ES-I3 (cell line): Measurements from ENCODE around the gene MED12L.
"Not testable (repeated sequence)": the region's sequence is repeated elsewhere in the genome, so short reads cannot be mapped to it uniquely, and the experiment has no call there.

Source experiments
- H3K36me3 ChIP-seq: 2 replicates; pipeline ENCODE4 v1.6.1; 2013; ENCODE audit warnings: mild to moderate bottlenecking, low read length, control low read depth, moderate library complexity; ENCODE audit not compliant: insufficient read depth
- H3K4me1 ChIP-seq: 2 replicates; pipeline ENCODE4 v1.6.1; 2013; ENCODE audit warnings: mild to moderate bottlenecking, control low read depth, low read length; ENCODE audit not compliant: insufficient read depth
- H3K9ac ChIP-seq: 2 replicates; pipeline ENCODE4 v1.6.1; 2013; ENCODE audit warnings: low read depth, mild to moderate bottlenecking, low read length, moderate library complexity
- H3K9me3 ChIP-seq: 2 replicates; pipeline ENCODE4 v1.6.1; 2013; ENCODE audit warnings: mild to moderate bottlenecking, low read length, moderate library complexity; ENCODE audit not compliant: control insufficient read depth, insufficient read depth

Gene MED12L

GRCh38 chr3:151168269-151169094 is 83.0 kb downstream of the MED12L start:
- no peaks in the 10 kb centered on the region for H3K4me1 ChIP-seq
- no peaks in the 10 kb centered on the region; the same call in 1 of the 2 replicates for H3K36me3 ChIP-seq
- no peak overlapping the region for H3K9ac ChIP-seq
- no peaks in the 10 kb centered on the region for H3K9me3 ChIP-seq

DNA sequence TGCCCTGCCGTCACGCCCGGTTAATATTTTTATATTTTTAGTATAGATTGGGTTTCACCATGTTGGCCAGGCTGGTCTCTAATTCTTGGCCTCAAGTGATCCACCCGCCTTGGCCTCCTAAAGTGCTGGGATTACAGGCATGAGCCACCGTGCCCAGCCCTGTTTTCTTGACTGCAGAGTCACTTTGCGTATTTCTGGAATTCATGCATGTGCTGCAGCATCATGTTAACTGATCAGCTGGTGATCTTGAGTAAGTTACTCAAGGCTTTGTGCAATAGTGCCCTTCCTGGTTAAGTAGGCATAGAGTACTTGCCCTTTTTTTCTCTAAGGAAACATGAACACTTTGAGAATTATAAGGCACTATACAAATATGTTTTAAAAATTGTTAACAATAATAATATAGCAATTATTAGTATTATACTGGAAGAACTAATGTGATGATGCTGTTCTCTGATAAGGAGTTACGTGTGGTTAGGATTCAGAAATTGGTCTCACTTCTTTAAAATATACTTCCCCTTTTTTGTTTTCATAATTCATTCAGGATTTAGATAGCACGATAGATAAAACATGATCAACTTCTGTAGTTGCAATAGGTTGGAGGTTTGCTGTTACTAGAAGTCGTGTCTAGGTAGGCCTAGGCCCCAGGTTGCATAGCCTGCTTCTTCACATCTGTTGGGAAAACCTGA is 83.9 kb downstream of the MED12L start:
- no peaks in the 10 kb centered on the region for H3K9me3 ChIP-seq
- no peaks in the 10 kb centered on the region for H3K4me1 ChIP-seq
- H3K36me3 ChIP-seq: no peaks in the 10 kb centered on the region; the same call in 1 of the 2 replicates
- H3K9ac ChIP-seq: no peak overlapping the region

DNA sequence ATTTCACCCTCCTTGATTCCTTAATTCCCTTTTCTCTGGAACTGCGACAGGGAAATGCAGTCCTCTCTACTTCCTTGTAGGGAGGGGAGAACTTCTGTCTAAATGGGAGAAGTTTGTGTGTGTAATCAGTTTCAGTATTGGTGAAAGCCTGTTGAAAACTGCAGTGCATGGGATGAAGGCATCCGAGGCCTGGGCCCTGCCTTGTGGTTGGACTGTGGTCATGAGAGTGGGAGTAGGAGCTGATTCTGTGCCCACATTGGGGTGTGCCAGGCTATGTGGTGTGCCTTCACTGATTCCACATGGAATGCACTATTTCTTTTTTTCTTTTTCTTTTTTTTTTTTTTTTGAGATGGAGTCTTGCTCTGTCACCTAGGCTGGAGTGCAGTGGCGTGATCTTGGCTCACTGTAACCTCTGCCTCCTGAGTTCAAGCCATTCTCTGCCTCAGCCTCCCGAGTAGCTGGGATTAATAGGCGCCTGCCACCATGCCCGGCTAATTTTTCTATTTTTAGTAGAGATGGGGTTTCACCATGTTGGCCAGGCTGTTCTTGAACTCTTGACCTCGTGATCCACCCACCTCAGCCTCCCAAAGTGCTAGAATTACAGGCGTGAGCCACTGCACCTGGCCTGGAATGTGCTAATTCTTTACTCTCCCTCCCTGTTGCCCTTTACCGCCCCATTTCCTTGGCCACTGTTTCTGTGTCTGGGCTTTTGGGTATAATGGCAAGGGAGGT is 84.7 kb downstream of the MED12L start:
- not testable (repeated sequence) for H3K9ac ChIP-seq, H3K36me3 ChIP-seq, H3K9me3 ChIP-seq

GRCh38 chr3:151171145-151171757 is 85.8 kb downstream of the MED12L start:
- Histone ChIP-seq H3K36me3 (no peaks in the 10 kb centered on the region), H3K4me1 (no peaks in the 10 kb centered on the region), H3K9me3 (no peaks in the 10 kb centered on the region), H3K9ac (no peak overlapping the region)

More for the DNA sequence above, 84.7 kb downstream of the MED12L start:
- not testable (repeated sequence) for H3K4me1 ChIP-seq

DNA sequence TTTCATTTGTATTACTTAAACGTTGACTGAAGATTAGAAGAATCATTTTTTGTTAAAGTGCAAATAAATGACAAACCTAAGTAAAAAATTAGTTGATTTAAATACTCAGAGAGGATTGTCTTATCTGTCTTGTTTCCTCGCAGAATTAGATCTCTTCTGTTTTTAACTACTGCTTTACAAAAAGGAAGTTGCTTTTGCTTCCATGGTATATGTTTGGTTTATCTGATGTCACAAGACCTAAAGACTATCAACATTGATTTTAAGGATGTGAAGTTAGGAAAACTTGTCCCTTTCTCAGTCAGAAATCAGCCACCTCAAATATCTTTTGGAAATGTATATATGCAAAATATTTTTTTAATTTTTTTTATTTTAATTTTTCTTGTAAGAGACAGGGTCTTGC is 88.9 kb downstream of the MED12L start:
- Histone ChIP-seq H3K4me1 (peaks cover 3% of the 10 kb centered on the region; the same call in 1 of the 2 replicates), H3K9ac (no peak overlapping the region), H3K9me3 (no peaks in the 10 kb centered on the region)

DNA sequence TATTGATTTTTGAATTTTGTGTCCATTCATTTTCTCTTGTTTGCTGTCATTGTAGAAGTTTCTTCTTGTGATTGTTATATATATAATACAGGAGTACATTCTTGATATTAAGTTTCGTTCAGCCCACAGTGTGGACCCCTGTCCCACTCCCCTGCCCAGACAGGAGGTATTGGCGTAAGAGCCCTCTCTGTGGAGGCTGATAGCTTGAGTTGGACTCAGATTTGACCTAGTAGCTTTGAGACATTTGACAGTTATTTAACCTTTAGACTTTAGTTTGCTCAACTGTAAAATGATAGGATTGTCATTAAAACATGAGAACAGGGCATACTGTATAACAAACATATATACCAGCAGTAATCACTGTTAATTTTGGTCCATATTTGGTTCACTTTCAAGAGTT is 90.5 kb downstream of the MED12L start:
- Histone ChIP-seq H3K9me3 (no peaks in the 10 kb centered on the region), H3K9ac (no peak overlapping the region), H3K4me1 (peaks cover 3% of the 10 kb centered on the region; the same call in 1 of the 2 replicates), H3K36me3 (no peaks in the 10 kb centered on the region)

More for the DNA sequence above, 88.9 kb downstream of the MED12L start:
- H3K36me3 ChIP-seq: no peaks in the 10 kb centered on the region

- Histone ChIP-seq H3K9ac (no peak overlapping the region), H3K36me3 (no peaks in the 10 kb centered on the region), H3K9me3 (no peaks in the 10 kb centered on the region), H3K4me1 (peaks cover 3% of the 10 kb centered on the region; the same call in 1 of the 2 replicates)
Observed at GRCh38 chr3:151178208-151178845, 92.9 kb downstream of the MED12L start.

DNA sequence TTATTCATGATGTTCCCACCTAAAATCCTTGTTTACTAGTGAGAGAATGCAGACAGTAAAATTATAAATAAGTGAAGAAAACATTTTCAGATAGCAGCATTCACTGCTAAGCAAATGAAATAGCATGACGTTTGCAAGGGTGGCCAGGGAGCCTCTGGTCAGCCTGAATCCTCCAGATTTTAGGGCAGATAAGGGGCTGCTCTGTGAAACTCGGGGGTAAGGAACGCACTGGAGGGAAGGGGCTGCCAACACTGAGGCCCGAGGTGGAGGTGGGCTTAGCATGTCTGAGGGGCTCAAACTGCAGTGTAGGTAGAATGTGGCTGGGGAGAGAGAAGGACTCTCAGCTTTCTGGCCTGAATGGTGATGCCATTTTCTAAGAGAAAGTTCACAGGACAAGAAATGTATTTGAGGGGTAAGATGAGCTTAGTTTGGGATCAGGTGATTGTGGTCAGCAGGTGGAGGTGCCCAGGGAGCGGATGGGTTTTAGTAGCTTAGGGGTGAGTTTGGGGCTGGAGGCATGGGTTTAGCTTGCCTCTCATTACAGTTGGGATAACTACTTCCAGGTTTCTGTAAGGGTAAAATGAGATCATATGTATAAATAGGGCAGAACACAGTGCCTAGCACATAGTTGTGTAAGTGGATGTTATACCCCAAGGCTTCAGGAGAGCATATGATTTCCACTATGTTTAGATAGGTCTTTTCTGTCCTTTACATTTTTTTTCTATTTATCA is 97.0 kb downstream of the MED12L start:
- H3K9me3 ChIP-seq: no peaks in the 10 kb centered on the region
- no peak overlapping the region for H3K9ac ChIP-seq
- no peaks in the 10 kb centered on the region for H3K36me3 ChIP-seq
- H3K4me1 ChIP-seq: peaks cover 7% of the 10 kb centered on the region; the same call in 1 of the 2 replicates

- no peaks in the 10 kb centered on the region for H3K36me3 ChIP-seq
- no peaks in the 10 kb centered on the region for H3K9me3 ChIP-seq
- H3K9ac ChIP-seq: no peak overlapping the region
- H3K4me1 ChIP-seq: peaks cover 5% of the 10 kb centered on the region; the same call in 1 of the 2 replicates
Observed at GRCh38 chr3:151183265-151183671, 97.8 kb downstream of the MED12L start.

DNA sequence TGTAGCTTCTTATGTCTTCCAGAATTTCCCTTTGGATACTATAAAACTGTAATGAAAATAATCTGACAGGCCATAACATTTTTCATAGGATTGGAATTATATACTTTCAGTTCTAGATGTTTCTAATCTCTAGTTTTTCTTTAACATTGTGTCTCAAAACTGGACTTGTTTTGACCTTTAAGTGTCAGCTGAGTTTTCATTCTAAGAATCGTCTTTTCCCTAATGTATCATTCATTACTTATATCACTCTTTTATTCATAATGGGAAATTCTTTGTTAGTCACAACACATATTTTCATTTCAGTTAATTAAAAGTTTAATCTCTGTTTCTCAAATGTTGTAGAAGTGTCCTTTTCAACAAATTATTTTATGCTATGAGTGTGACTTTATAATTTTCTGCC is 105.6 kb downstream of the MED12L start:
- no peaks in the 10 kb centered on the region for H3K36me3 ChIP-seq
- H3K9ac ChIP-seq: no peak overlapping the region
- 0 out of 2 replicates have a peak, but pooled peaks cover 3% of the 10 kb centered on the region for H3K4me1 ChIP-seq
- no peaks in the 10 kb centered on the region for H3K9me3 ChIP-seq

DNA sequence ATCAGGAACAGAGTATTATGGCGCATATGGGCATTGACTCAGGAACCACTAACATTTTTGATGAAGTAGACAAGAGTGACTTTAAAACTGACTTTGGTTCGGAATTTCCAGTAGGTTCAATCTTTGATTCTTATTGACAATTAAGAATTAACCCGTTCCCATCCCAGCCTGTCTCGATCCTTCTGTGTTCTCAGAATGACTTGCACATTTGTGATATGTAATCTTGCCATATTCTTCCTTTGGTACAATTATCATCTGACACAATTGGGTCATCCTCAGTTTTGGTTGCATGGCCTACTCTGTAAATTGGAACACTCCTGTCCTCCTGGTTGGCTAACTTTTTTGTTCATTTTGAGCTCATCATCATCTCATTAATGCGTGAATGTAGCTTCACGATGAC is 107.1 kb downstream of the MED12L start:
- H3K4me1 ChIP-seq: no peaks in the 10 kb centered on the region
- no peaks in the 10 kb centered on the region for H3K9me3 ChIP-seq
- no peaks in the 10 kb centered on the region for H3K36me3 ChIP-seq
- H3K9ac ChIP-seq: no peak overlapping the region

- Histone ChIP-seq H3K9me3 (no peaks in the 10 kb centered on the region), H3K9ac (no peak overlapping the region), H3K4me1 (no peaks in the 10 kb centered on the region), H3K36me3 (no peaks in the 10 kb centered on the region)
Observed at GRCh38 chr3:151195826-151196225, 110.4 kb downstream of the MED12L start.

DNA sequence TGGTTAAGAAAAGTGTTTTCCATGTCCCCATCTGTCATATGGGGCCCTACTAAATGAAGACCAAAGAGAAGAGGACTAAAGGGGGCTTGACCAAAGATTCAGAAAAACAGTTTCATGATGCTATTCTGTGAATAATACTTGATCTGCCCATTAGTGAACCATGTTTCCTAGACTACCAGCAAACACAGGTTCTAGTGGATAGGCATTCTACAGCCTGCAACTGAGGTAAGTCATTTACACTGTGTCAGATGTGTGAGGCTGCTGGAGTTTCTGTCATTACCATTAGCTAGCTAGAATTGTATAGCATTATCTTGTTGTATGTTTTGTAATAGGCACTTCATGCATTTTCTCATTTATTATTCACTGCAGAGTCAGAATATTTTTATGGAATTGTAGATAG is 111.0 kb downstream of the MED12L start:
- H3K9ac ChIP-seq: no peak overlapping the region
- no peaks in the 10 kb centered on the region for H3K4me1 ChIP-seq
- H3K36me3 ChIP-seq: no peaks in the 10 kb centered on the region
- no peaks in the 10 kb centered on the region for H3K9me3 ChIP-seq
